Endothelial cell of umbilical vein (primary cell): ENCODE data around the gene BPGM. TPM values are rescaled to one million over a fixed set of nuclear protein-coding genes. Genes with fewer than 3 reads are reported as not detected.

ENCODE experiments used
- BruUV-seq: library from RNA; stranded (reverse); fragments of 400-500 nt; replicated peaks from 2 replicates; lab custom pipeline; 2021; lab: Mats Ljungman, UMichigan
- CTCF ChIA-PET: fragments of 300-600, 350-600 bp; sonication (Branson Sonifier 250); formaldehyde crosslinking; loops from one replicate; lab custom pipeline; 2021; ENCODE audit warnings: antibody characterized with exemption, inconsistent platforms; lab: Charles Lee
- POLR2A ChIA-PET: fragments of 300-600, 350-600 bp; sonication (Branson Sonifier 250); formaldehyde crosslinking; loops from one replicate; lab custom pipeline; 2021; ENCODE audit warnings: antibody characterized with exemption, inconsistent platforms; lab: Charles Lee
- DNase-seq: peaks from one replicate; pipeline ENCODE4 v3.0.0-alpha.2; 2011; ENCODE audit warnings: low read depth, low spot score
- FAIRE-seq: peaks from 2 replicates; lab custom pipeline; 2011; peaks lifted over from hg19 to GRCh38; lab: Jason Lieb, UNC
- H2AFZ ChIP-seq: 2 replicates; pipeline ENCODE4 v1.6.0; 2012; ENCODE audit warnings: low read depth, low read length, control low read depth, inconsistent platforms
- H3K27ac ChIP-seq: 2 replicates; pipeline ENCODE4 v1.5.1; 2011; ENCODE audit warnings: low read depth, mild to moderate bottlenecking, control low read depth, low read length, moderate library complexity; ENCODE audit not compliant: insufficient read depth
- H3K27me3 ChIP-seq, 2 experiments: 2 replicates each; pipeline versions ENCODE4 v1.6.0 to v1.6.1; 2011; ENCODE audit warnings: low read length in 2 of 2, mixed read lengths in 1 of 2; ENCODE audit not compliant: control insufficient read depth in 2 of 2, insufficient read depth in 2 of 2
- H3K36me3 ChIP-seq, 2 experiments: 2 replicates in 1 of 2; 3 replicates in 1 of 2; pipeline ENCODE4 v1.5.1; 2011; ENCODE audit warnings: low read length in 2 of 2, mild to moderate bottlenecking in 1 of 2, moderate library complexity in 1 of 2; ENCODE audit not compliant: control insufficient read depth in 2 of 2, insufficient read depth in 2 of 2; ENCODE audit errors: extremely low read depth in 1 of 2
- H3K4me1 ChIP-seq: 3 replicates; pipeline ENCODE4 v1.5.1; 2011; ENCODE audit warnings: mild to moderate bottlenecking, low read length; ENCODE audit not compliant: control insufficient read depth, insufficient read depth; ENCODE audit errors: extremely low read depth
- H3K4me2 ChIP-seq: 2 replicates; pipeline ENCODE4 v1.6.1; 2011; ENCODE audit warnings: low read length, control low read depth, mixed read lengths; ENCODE audit not compliant: insufficient read depth
- H3K4me3 ChIP-seq, 3 experiments: fragments of 200-600 bp in 1 of 3; sonication (generic), shearing (Covaris generic) in 1 of 3; replicated peaks in 1 of 3; 2 replicates each; pipeline ENCODE4 v1.5.1; 2011 to 2016; ENCODE audit warnings: control low read depth in 3 of 3, low read length in 3 of 3, mild to moderate bottlenecking in 2 of 3, inconsistent platforms in 1 of 3, low read depth in 1 of 3, moderate library complexity in 1 of 3; ENCODE audit not compliant: insufficient read depth in 1 of 3
- H3K79me2 ChIP-seq: 2 replicates; pipeline ENCODE4 v1.6.0; 2012; ENCODE audit warnings: low read length, inconsistent platforms; ENCODE audit not compliant: control insufficient read depth, insufficient read depth
- H3K9ac ChIP-seq: replicated peaks from 2 replicates; pipeline ENCODE3; 2011; ENCODE audit warnings: low read length, control low read depth; ENCODE audit not compliant: insufficient read depth; ENCODE audit errors: extremely low read depth
- H3K9me1 ChIP-seq: replicated peaks from 3 replicates; pipeline ENCODE4 v1.6.0; 2011; ENCODE audit warnings: mild to moderate bottlenecking, low read length; ENCODE audit not compliant: control insufficient read depth, insufficient read depth; ENCODE audit errors: extremely low read depth
- H3K9me3 ChIP-seq: replicated peaks from 2 replicates; pipeline ENCODE4 v1.5.1; 2012; ENCODE audit warnings: low read length, inconsistent platforms; ENCODE audit not compliant: control insufficient read depth, insufficient read depth
- H4K20me1 ChIP-seq: replicated peaks from 2 replicates; pipeline ENCODE3; 2011; ENCODE audit warnings: mild to moderate bottlenecking, low read length; ENCODE audit not compliant: control insufficient read depth, insufficient read depth; ENCODE audit errors: extremely low read depth
- CTCF ChIP-seq, 2 donors: IDR thresholded peaks; 1 replicate in 1 of 2; 2 replicates in 1 of 2; pipeline ENCODE4 v1.5.1; 2011; ENCODE audit warnings: low read length in 2 of 2, mild to moderate bottlenecking in 2 of 2, moderate library complexity in 2 of 2, control low read depth in 1 of 2, inconsistent platforms in 1 of 2, low read depth in 1 of 2; ENCODE audit not compliant: insufficient read depth in 1 of 2; ENCODE audit errors: extremely low read depth in 1 of 2
- EZH2 ChIP-seq: IDR thresholded peaks from 2 replicates; pipeline ENCODE4 v1.6.1; 2012; ENCODE audit warnings: borderline replicate concordance, low read depth, mild to moderate bottlenecking, moderate library complexity, low read length, inconsistent platforms; ENCODE audit not compliant: severe bottlenecking
- FOS ChIP-seq: IDR thresholded peaks from 2 replicates; pipeline ENCODE4 v1.6.1; 2011; ENCODE audit warnings: mild to moderate bottlenecking, low read length, moderate library complexity, borderline replicate concordance; ENCODE audit not compliant: insufficient read depth
- GATA2 ChIP-seq: IDR thresholded peaks from 2 replicates; pipeline ENCODE4 v1.7.0; 2011; ENCODE audit warnings: low read depth, mild to moderate bottlenecking, moderate library complexity, mixed read lengths, low read length; ENCODE audit not compliant: insufficient read length, insufficient read depth
- JUN ChIP-seq: IDR thresholded peaks from 2 replicates; pipeline ENCODE4 v1.6.1; 2011; ENCODE audit warnings: borderline replicate concordance, low read depth; ENCODE audit not compliant: insufficient read length, insufficient read depth
- MYC ChIP-seq: IDR thresholded peaks from one replicate; pipeline ENCODE4 v1.6.1; 2011; ENCODE audit warnings: mild to moderate bottlenecking, low read depth, low read length
- POLR2AphosphoS5 ChIP-seq: IDR thresholded peaks from 2 replicates; pipeline ENCODE4 v1.6.1; 2012; ENCODE audit warnings: low read depth, mild to moderate bottlenecking, control low read depth, low read length, moderate library complexity; ENCODE audit not compliant: insufficient read depth
- dilution Hi-C: fragments of 300-500 bp; cut with MboI; formaldehyde crosslinking; loops from one replicate; pipeline ENCODE4 v1.15.0; 2019; ENCODE audit warnings: low sequenced_read_pairs; ENCODE audit not compliant: extremely low pct_ligation_motif_present
- intact Hi-C: fragments of 100-400 bp; cut with micrococcal nuclease; formaldehyde crosslinking; loops from one replicate; pipeline ENCODE4 v1.10.0; 2022
- polyA plus RNA-seq, 4 experiments: library from polyadenylated mRNA; depleted of rRNA in 3 of 4; stranded (reverse) in 3 of 4; unstranded in 1 of 4; fragments of >200 nt; gene quantifications; 2 replicates each; pipeline versions ENCODE4 v1.2.1 to v1.2.3, GENCODE V29; 2011 to 2012; ENCODE audit warnings: missing spikeins in 1 of 4
- total RNA-seq: library from RNA; stranded (reverse); gene quantifications from 2 replicates; pipeline ENCODE4 v1.2.3, GENCODE V29; 2021

The BPGM gene
- total and polyA plus RNA-seq, 2 donors (not counting 3 experiments of a cell fraction or from before 2014, with no cell fraction given) = 24.2 to 28.3 TPM

GRCh38 chr7:134707663-134708378 lies 61.2 kb downstream of the BPGM start:
- intact Hi-C loops = no loop called here

More at GRCh38 chr7:134707663-134708378, 61.2 kb downstream of the BPGM start:
- Histone ChIP-seq H3K36me3 (no peaks in the 10 kb centered on the region), H3K27me3 (no peaks in the 10 kb centered on the region), H3K79me2 (no peaks in the 10 kb centered on the region), H3K9me1 (no peaks in the 10 kb centered on the region), H3K4me3 (no peak overlapping the region), H3K27ac (no peak overlapping the region), H2AFZ (no peak overlapping the region), H3K9me3 (no peaks in the 10 kb centered on the region), H4K20me1 (no peaks in the 10 kb centered on the region), H3K4me2 (no peak overlapping the region), H3K4me1 (peaks cover 11% of the 10 kb centered on the region), H3K9ac (no peak overlapping the region)
- POLR2A ChIA-PET = no interaction called here
- no TSS peak for BruUV-seq
- TF ChIP-seq GATA2 (no peak), FOS (no peak), EZH2 (no peak), MYC (no peak), JUN (no peak), CTCF (IDR thresholded peaks at IDR 0.05; ENCODE audit: extremely low read depth in 1 of 2, insufficient read depth in 1 of 2, low read depth in 1 of 2, low read length in 2 of 2) (no peak), POLR2AphosphoS5 (no peak)
- CTCF ChIA-PET = interaction anchor here (1.4 kb wide), 1 partner anchor 13 kb away, joined by 4 read pairs; no protein-coding TSS in a partner anchor
- FAIRE-seq = no peak
- dilution Hi-C loops = no loop called here
- DNase-seq = no peak
